ENCODE results near the gene FLOT1. TPM values are rescaled to one million over a fixed set of nuclear protein-coding genes. Genes with fewer than 3 reads are reported as not detected.
"Not testable (repeated sequence)": the region's sequence is repeated elsewhere in the genome, so short reads cannot be mapped to it uniquely, and the experiment has no call there.

FLOT1 gene
- total RNA-seq, 2 donors from 2014 or later, result 157 to 167 TPM

- no peaks in the 10 kb centered on the region for H3K27me3 ChIP-seq
- TF ChIP-seq CTCF (IDR thresholded peaks at IDR 0.05), result no peak
- no peak for DNase-seq (ENCODE audit: low spot score)
- peaks cover 0 to 58% of the 10 kb centered on the region in 2 donors for H3K4me1 ChIP-seq
- H3K4me3 ChIP-seq, result peak overlapping the region; percentile 82 to 85
- H3K36me3 ChIP-seq, result peaks cover 22% of the 10 kb centered on the region
- H3K9me3 ChIP-seq, result no peaks in the 10 kb centered on the region
- peak overlapping the region; percentile 92 to 95 for H3K27ac ChIP-seq
Observed at GRCh38 chr6:30719356-30719755, 23.1 kb downstream of the FLOT1 start.

- Histone ChIP-seq H3K27ac (peak overlapping the region; percentile 91 to 94), H3K36me3 (peaks cover 18% of the 10 kb centered on the region), H3K4me3 (peak overlapping the region; percentile 37 to 67), H3K4me1 (peaks cover 0 to 46% of the 10 kb centered on the region in 2 donors)
- H3K27me3 ChIP-seq; DNase-seq (ENCODE audit: low spot score); H3K9me3 ChIP-seq: not testable (repeated sequence)
Observed at GRCh38 chr6:30717845-30718720, 24.4 kb downstream of the FLOT1 start.

- TF ChIP-seq CTCF (IDR thresholded peaks at IDR 0.05), result peak in 1 of 2 donors; percentile 45
- Histone ChIP-seq H3K27me3 (no peaks in the 10 kb centered on the region), H3K4me3 (peak within 1 kb of the TSS; percentile 53 to 67), H3K27ac (peak within 1 kb of the TSS; percentile 91 to 94), H3K9me3 (no peaks in the 10 kb centered on the region), H3K36me3 (peaks cover 18% of the 10 kb centered on the region), H3K4me1 (peaks cover 0 to 38% of the 10 kb centered on the region in 2 donors)
- DNase-seq (ENCODE audit: low spot score), result peak; percentile 100
Observed at GRCh38 chr6:30717129-30717844, 25.2 kb downstream of the FLOT1 start, which contains the start of gene MDC1. MDC1 (minus strand) TSS chr6:30717281; CDS start chr6:30715175, 2,106 bp downstream.

- no peak for DNase-seq (ENCODE audit: low spot score)
- TF ChIP-seq CTCF (IDR thresholded peaks at IDR 0.05), result no peak
- Histone ChIP-seq H3K27ac (peak overlapping the region; percentile 91 to 94), H3K27me3 (no peaks in the 10 kb centered on the region), H3K36me3 (peaks cover 22% of the 10 kb centered on the region), H3K4me3 (peak overlapping the region; percentile 53 to 67), H3K4me1 (peaks cover 0 to 33% of the 10 kb centered on the region in 2 donors), H3K9me3 (no peaks in the 10 kb centered on the region)
Observed at GRCh38 chr6:30716879-30717128, 25.7 kb downstream of the FLOT1 start.

- Histone ChIP-seq H3K36me3 (peaks cover 47% of the 10 kb centered on the region), H3K9me3 (no peaks in the 10 kb centered on the region), H3K4me1 (peaks cover 0 to 23% of the 10 kb centered on the region in 2 donors), H3K27me3 (no peaks in the 10 kb centered on the region), H3K27ac (no peak overlapping the region), H3K4me3 (no peak overlapping the region)
- no peak for TF ChIP-seq CTCF (IDR thresholded peaks at IDR 0.05)
- DNase-seq (ENCODE audit: low spot score), result no peak
Observed at GRCh38 chr6:30714263-30714662, 28.2 kb downstream of the FLOT1 start.

- H3K27me3 ChIP-seq, result no peaks in the 10 kb centered on the region
- DNase-seq (ENCODE audit: low spot score), result no peak
- no peak overlapping the region for H3K27ac ChIP-seq
- no peak overlapping the region for H3K4me3 ChIP-seq
- peaks cover 62% of the 10 kb centered on the region for H3K36me3 ChIP-seq
- H3K9me3 ChIP-seq, result no peaks in the 10 kb centered on the region
- TF ChIP-seq CTCF (IDR thresholded peaks at IDR 0.05), result no peak
- peaks cover 0 to 9% of the 10 kb centered on the region in 2 donors for H3K4me1 ChIP-seq
Observed at GRCh38 chr6:30712441-30712945, 30.0 kb downstream of the FLOT1 start.

Measured in right atrium auricular region (tissue), 2 donors.